K562 treated with DMSO at 1 percent for 48 hours (cell line): ENCODE data around the gene SETD2. TPM values are rescaled to one million over a fixed set of nuclear protein-coding genes. Genes with fewer than 3 reads are reported as not detected.

ENCODE experiments used
- total RNA-seq: library from RNA; unstranded; fragments of 300-600 nt; gene quantifications from 2 replicates; pipeline ENCODE4 v1.2.3, GENCODE V29; 2022; ENCODE audit warnings: low replicate concordance; ENCODE audit errors: extremely low read depth

The SETD2 gene
- total RNA-seq, result 216 TPM in 1 of 2 replicates, not detected in the other

GRCh38 chr3:47164007-47164881 lies at the start of gene SETD2:
Gene SETD2, minus strand, starts transcription at chr3:47164113. Its CDS starts 189 bp downstream, at chr3:47163924.

GRCh38 chr3:46978985-46979944 lies 184.6 kb downstream of the SETD2 start, which contains the start of gene NBEAL2:
Gene NBEAL2, plus strand, starts transcription at chr3:46979666. Its CDS starts 196 bp downstream, at chr3:46979862.

GRCh38 chr3:46976326-46977190 lies 187.4 kb downstream of the SETD2 start, which contains the start of gene CCDC12:
Gene CCDC12, minus strand, starts transcription at chr3:46976745. Its CDS starts 13 bp downstream, at chr3:46976732.

Other genes starting within 250 kb of the SETD2 start
- gene CCDC12, start 187.4 kb downstream of the SETD2 start, total RNA-seq, result not detected in 2 replicates
- not detected in 2 replicates for gene NBEAL2, start 184.4 kb downstream of the SETD2 start, total RNA-seq
- not detected in 2 replicates for gene KIF9, start 118.7 kb upstream of the SETD2 start, total RNA-seq
- not detected in 2 replicates for gene KLHL18, start 118.8 kb upstream of the SETD2 start, total RNA-seq
- not detected in 2 replicates for gene PTPN23, start 216.9 kb upstream of the SETD2 start, total RNA-seq